PFSK-1 (cell line): ENCODE data around the gene RHCG.

Experiments used
- POLR2AphosphoS5 ChIP-seq: IDR thresholded peaks from 2 replicates; pipeline ENCODE4 v1.6.1; 2012; ENCODE audit warnings: low read depth, mild to moderate bottlenecking, control low read depth, low read length, moderate library complexity
- TF ChIP-seq, protein P1 (sequence below), 2 experiments: IDR thresholded peaks; 2 replicates each; pipeline versions ENCODE4 v1.6.1 to v1.8.0; 2011 to 2012; ENCODE audit warnings: low read depth in 2 of 2, low read length in 2 of 2, control low read depth in 1 of 2, inconsistent platforms in 1 of 2, mild to moderate bottlenecking in 1 of 2, moderate library complexity in 1 of 2; ENCODE audit not compliant: insufficient read depth in 1 of 2

GRCh38 chr15:89523101-89523500 is 26.7 kb upstream of the RHCG start:
- TF ChIP-seq POLR2AphosphoS5 = no peak
- TF ChIP-seq, protein P1, sequence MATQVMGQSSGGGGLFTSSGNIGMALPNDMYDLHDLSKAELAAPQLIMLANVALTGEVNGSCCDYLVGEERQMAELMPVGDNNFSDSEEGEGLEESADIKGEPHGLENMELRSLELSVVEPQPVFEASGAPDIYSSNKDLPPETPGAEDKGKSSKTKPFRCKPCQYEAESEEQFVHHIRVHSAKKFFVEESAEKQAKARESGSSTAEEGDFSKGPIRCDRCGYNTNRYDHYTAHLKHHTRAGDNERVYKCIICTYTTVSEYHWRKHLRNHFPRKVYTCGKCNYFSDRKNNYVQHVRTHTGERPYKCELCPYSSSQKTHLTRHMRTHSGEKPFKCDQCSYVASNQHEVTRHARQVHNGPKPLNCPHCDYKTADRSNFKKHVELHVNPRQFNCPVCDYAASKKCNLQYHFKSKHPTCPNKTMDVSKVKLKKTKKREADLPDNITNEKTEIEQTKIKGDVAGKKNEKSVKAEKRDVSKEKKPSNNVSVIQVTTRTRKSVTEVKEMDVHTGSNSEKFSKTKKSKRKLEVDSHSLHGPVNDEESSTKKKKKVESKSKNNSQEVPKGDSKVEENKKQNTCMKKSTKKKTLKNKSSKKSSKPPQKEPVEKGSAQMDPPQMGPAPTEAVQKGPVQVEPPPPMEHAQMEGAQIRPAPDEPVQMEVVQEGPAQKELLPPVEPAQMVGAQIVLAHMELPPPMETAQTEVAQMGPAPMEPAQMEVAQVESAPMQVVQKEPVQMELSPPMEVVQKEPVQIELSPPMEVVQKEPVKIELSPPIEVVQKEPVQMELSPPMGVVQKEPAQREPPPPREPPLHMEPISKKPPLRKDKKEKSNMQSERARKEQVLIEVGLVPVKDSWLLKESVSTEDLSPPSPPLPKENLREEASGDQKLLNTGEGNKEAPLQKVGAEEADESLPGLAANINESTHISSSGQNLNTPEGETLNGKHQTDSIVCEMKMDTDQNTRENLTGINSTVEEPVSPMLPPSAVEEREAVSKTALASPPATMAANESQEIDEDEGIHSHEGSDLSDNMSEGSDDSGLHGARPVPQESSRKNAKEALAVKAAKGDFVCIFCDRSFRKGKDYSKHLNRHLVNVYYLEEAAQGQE (IDR thresholded peaks at IDR 0.05; ENCODE audit: insufficient read depth in 1 of 2, low read depth in 2 of 2, low read length in 2 of 2) = no peak
